ENCODE data around the gene GALNTL6. TPM values are rescaled to one million over a fixed set of nuclear protein-coding genes. Genes with fewer than 3 reads are reported as not detected.
"Not testable (repeated sequence)": the region's sequence is repeated elsewhere in the genome, so short reads cannot be mapped to it uniquely, and the experiment has no call there.

Gene GALNTL6
- total RNA-seq, 1 donor: under 0.01 TPM

DNA sequence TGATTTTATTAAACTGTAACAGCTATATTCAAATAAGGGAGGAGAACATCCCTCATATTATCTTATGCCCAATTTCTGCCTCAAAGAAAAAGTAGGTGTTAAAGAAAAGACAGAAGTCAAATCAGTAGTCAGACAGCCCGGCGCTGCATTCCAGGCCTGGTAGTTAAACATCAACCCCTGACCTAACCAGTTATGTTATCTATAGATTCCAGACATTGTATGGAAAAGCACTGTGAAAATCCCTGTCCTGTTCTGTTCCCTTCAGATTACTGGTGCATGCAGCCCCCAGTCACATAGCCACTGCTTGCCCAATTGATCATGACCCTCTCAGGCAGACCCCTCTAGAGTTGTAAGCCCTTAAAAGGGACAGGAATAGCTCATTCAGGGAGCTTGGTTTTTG lies 1085.5 kb downstream of the GALNTL6 start:
- H3K36me3 ChIP-seq (ENCODE audit: insufficient read depth, low read length): no peaks in the 10 kb centered on the region
- no peaks in the 10 kb centered on the region for H4K20me1 ChIP-seq (ENCODE audit: insufficient read depth, low read length)
- H3K4me3 ChIP-seq (ENCODE audit: insufficient read depth, low read length): no peak overlapping the region
- H3K9me3 ChIP-seq (ENCODE audit: low read depth, low read length): no peaks in the 10 kb centered on the region
- H3K79me2 ChIP-seq (ENCODE audit: insufficient read depth, low read length): no peaks in the 10 kb centered on the region
- no peak overlapping the region for H3K4me2 ChIP-seq (ENCODE audit: insufficient read depth, low read length)
- H3K27ac ChIP-seq (ENCODE audit: low read depth, low read length): no peak overlapping the region
- TF ChIP-seq, protein P1, sequence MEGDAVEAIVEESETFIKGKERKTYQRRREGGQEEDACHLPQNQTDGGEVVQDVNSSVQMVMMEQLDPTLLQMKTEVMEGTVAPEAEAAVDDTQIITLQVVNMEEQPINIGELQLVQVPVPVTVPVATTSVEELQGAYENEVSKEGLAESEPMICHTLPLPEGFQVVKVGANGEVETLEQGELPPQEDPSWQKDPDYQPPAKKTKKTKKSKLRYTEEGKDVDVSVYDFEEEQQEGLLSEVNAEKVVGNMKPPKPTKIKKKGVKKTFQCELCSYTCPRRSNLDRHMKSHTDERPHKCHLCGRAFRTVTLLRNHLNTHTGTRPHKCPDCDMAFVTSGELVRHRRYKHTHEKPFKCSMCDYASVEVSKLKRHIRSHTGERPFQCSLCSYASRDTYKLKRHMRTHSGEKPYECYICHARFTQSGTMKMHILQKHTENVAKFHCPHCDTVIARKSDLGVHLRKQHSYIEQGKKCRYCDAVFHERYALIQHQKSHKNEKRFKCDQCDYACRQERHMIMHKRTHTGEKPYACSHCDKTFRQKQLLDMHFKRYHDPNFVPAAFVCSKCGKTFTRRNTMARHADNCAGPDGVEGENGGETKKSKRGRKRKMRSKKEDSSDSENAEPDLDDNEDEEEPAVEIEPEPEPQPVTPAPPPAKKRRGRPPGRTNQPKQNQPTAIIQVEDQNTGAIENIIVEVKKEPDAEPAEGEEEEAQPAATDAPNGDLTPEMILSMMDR (IDR thresholded peaks at IDR 0.05; ENCODE audit: extremely low read depth, low read depth, low read length): no peak
- no peak overlapping the region for H2AFZ ChIP-seq (ENCODE audit: low read length)
- no peaks in the 10 kb centered on the region for H3K27me3 ChIP-seq (ENCODE audit: insufficient read depth, low read length)
- H3K4me1 ChIP-seq (ENCODE audit: insufficient read depth, low read length): no peaks in the 10 kb centered on the region
- DNase-seq (ENCODE audit: insufficient read length, low spot score, missing footprints): no peak

DNA sequence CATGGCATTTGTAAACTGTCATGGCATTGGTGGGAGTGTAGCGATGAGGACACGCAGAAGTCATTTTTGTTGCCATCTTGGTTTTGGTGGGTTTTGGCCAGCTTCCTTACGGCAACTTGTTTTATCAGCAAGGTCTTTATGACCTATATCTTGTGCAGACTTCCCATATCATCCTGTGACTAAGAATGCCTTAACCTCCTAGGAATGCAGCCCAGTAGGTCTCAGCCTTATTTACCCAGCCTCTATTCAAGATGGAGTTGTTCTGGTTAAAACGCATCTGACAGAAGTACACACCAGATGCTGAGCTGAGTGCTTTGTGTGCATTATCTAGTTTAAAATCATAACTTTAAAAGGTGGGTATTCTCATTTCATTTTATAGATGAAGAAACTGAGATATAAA lies 1086.7 kb downstream of the GALNTL6 start:
- DNase-seq (ENCODE audit: insufficient read length, low spot score, missing footprints): no peak
- no peaks in the 10 kb centered on the region for H4K20me1 ChIP-seq (ENCODE audit: insufficient read depth, low read length)
- H3K36me3 ChIP-seq (ENCODE audit: insufficient read depth, low read length): no peaks in the 10 kb centered on the region
- H2AFZ ChIP-seq (ENCODE audit: low read length): no peak overlapping the region
- no peak overlapping the region for H3K4me3 ChIP-seq (ENCODE audit: insufficient read depth, low read length)
- H3K27me3 ChIP-seq (ENCODE audit: insufficient read depth, low read length): no peaks in the 10 kb centered on the region
- TF ChIP-seq, protein P1 (IDR thresholded peaks at IDR 0.05; ENCODE audit: extremely low read depth, low read depth, low read length): no peak
- H3K4me2 ChIP-seq (ENCODE audit: insufficient read depth, low read length): no peak overlapping the region
- H3K4me1 ChIP-seq (ENCODE audit: insufficient read depth, low read length): no peaks in the 10 kb centered on the region
- H3K79me2 ChIP-seq (ENCODE audit: insufficient read depth, low read length): no peaks in the 10 kb centered on the region
- no peak overlapping the region for H3K27ac ChIP-seq (ENCODE audit: low read depth, low read length)
- no peaks in the 10 kb centered on the region for H3K9me3 ChIP-seq (ENCODE audit: low read depth, low read length)

- TF ChIP-seq, protein P1 (IDR thresholded peaks at IDR 0.05; ENCODE audit: extremely low read depth, low read depth, low read length): no peak
- Histone ChIP-seq H3K79me2 (ENCODE audit: insufficient read depth, low read length) (no peaks in the 10 kb centered on the region), H2AFZ (ENCODE audit: low read length) (no peak overlapping the region), H3K4me2 (ENCODE audit: insufficient read depth, low read length) (no peak overlapping the region), H4K20me1 (ENCODE audit: insufficient read depth, low read length) (no peaks in the 10 kb centered on the region), H3K4me1 (ENCODE audit: insufficient read depth, low read length) (no peaks in the 10 kb centered on the region), H3K36me3 (ENCODE audit: insufficient read depth, low read length) (no peaks in the 10 kb centered on the region), H3K9me3 (ENCODE audit: low read depth, low read length) (no peaks in the 10 kb centered on the region), H3K27me3 (ENCODE audit: insufficient read depth, low read length) (no peaks in the 10 kb centered on the region), H3K27ac (ENCODE audit: low read depth, low read length) (no peak overlapping the region), H3K4me3 (ENCODE audit: insufficient read depth, low read length) (no peak overlapping the region)
- no peak for DNase-seq (ENCODE audit: insufficient read length, low spot score, missing footprints)
These were observed 1087.7 kb downstream of the GALNTL6 start for GRCh38 chr4:172900900-172901299.

GRCh38 chr4:172912468-172912867 lies 1099.3 kb downstream of the GALNTL6 start:
- H3K4me2 ChIP-seq (ENCODE audit: insufficient read depth, low read length); H3K27ac ChIP-seq (ENCODE audit: low read depth, low read length); H3K4me3 ChIP-seq (ENCODE audit: insufficient read depth, low read length); H3K36me3 ChIP-seq (ENCODE audit: insufficient read depth, low read length); H2AFZ ChIP-seq (ENCODE audit: low read length); H3K9me3 ChIP-seq (ENCODE audit: low read depth, low read length); H3K27me3 ChIP-seq (ENCODE audit: insufficient read depth, low read length); DNase-seq (ENCODE audit: insufficient read length, low spot score, missing footprints); H4K20me1 ChIP-seq (ENCODE audit: insufficient read depth, low read length); H3K79me2 ChIP-seq (ENCODE audit: insufficient read depth, low read length); H3K4me1 ChIP-seq (ENCODE audit: insufficient read depth, low read length): not testable (repeated sequence)

DNA sequence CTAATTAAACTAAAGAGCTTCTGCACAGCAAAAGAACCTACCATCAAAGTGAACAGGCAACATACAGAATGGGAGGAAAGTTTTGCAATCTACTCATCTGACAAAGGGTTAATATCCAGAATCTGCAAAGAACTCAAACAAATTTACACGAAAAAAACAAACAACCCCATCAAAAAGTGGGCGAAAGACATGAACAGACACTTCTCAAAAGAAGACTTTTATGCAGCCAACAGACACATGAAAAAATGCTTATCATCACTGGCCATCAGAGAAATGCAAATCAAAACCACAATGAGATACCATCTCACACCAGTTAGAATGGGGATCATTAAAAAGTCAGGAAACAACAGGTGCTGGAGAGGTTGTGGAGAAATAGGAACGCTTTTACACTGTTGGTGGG lies 1104.2 kb downstream of the GALNTL6 start:
- not testable (repeated sequence) for H3K27me3 ChIP-seq (ENCODE audit: insufficient read depth, low read length); H3K4me2 ChIP-seq (ENCODE audit: insufficient read depth, low read length); H3K4me3 ChIP-seq (ENCODE audit: insufficient read depth, low read length); H3K36me3 ChIP-seq (ENCODE audit: insufficient read depth, low read length); H3K9me3 ChIP-seq (ENCODE audit: low read depth, low read length); DNase-seq (ENCODE audit: insufficient read length, low spot score, missing footprints); H2AFZ ChIP-seq (ENCODE audit: low read length); H3K79me2 ChIP-seq (ENCODE audit: insufficient read depth, low read length); H4K20me1 ChIP-seq (ENCODE audit: insufficient read depth, low read length); H3K4me1 ChIP-seq (ENCODE audit: insufficient read depth, low read length); H3K27ac ChIP-seq (ENCODE audit: low read depth, low read length)

Data from osteoblast (primary cell).